Endothelial cell (in vitro differentiated cells): ENCODE data around the gene RASSF4. TPM values are rescaled to one million over a fixed set of nuclear protein-coding genes. Genes with fewer than 3 reads are reported as not detected.

Experiments used
- DNase-seq: peaks from one replicate; pipeline ENCODE4 v3.0.0; 2021; ENCODE audit warnings: low spot score
- H3K27ac Mint-ChIP-seq: one replicate; pipeline ENCODE4 v1.8.0; 2021; ENCODE audit warnings: mixed read lengths, inconsistent platforms; ENCODE audit not compliant: unreplicated experiment
- H3K27me3 Mint-ChIP-seq: one replicate; pipeline ENCODE4 v1.8.0; 2021; ENCODE audit warnings: mild to moderate bottlenecking, moderate library complexity, mixed read lengths, inconsistent platforms; ENCODE audit not compliant: unreplicated experiment
- H3K36me3 Mint-ChIP-seq: one replicate; pipeline ENCODE4 v1.8.0; 2021; ENCODE audit warnings: mild to moderate bottlenecking, low read depth, mixed read lengths, inconsistent platforms; ENCODE audit not compliant: unreplicated experiment
- H3K4me1 Mint-ChIP-seq: one replicate; pipeline ENCODE4 v1.8.0; 2021; ENCODE audit warnings: mild to moderate bottlenecking, mixed read lengths, inconsistent platforms; ENCODE audit not compliant: unreplicated experiment
- H3K4me3 Mint-ChIP-seq: one replicate; pipeline ENCODE4 v1.8.0; 2021; ENCODE audit warnings: mild to moderate bottlenecking, mixed read lengths, inconsistent platforms; ENCODE audit not compliant: unreplicated experiment
- H3K9me3 Mint-ChIP-seq: one replicate; pipeline ENCODE4 v1.8.0; 2021; ENCODE audit warnings: mixed read lengths, inconsistent platforms; ENCODE audit not compliant: unreplicated experiment
- CTCF ChIP-seq: fragments of 200-600 bp; sonication (generic); IDR thresholded peaks from one replicate; pipeline ENCODE4 v1.5.0; 2021; ENCODE audit warnings: antibody characterized with exemption; ENCODE audit not compliant: unreplicated experiment
- total RNA-seq: library from RNA; stranded (reverse); fragmentation: NEBNext Ultra II Directional; extraction: Animal tissue kit (Norgen Biotek cat#: 25700); gene quantifications from one replicate; pipeline ENCODE4 v1.2.1, GENCODE V29; 2021; ENCODE audit not compliant: unreplicated experiment

RASSF4 gene
- total RNA-seq, 1 donor from 2014 or later = 9.6 TPM

GRCh38 chr10:44981172-44982113 lies 21.8 kb downstream of the RASSF4 start:
- Mint-ChIP-seq H3K27ac (peak overlapping the region; percentile 74), H3K36me3 (no peaks in the 10 kb centered on the region), H3K9me3 (no peaks in the 10 kb centered on the region), H3K4me1 (peaks cover 57% of the 10 kb centered on the region), H3K27me3 (peaks cover 19% of the 10 kb centered on the region), H3K4me3 (no peak overlapping the region)
- TF ChIP-seq CTCF = no peak
- DNase-seq = no peak

GRCh38 chr10:44982114-44982460 lies 22.5 kb downstream of the RASSF4 start:
- Mint-ChIP-seq H3K27me3 (peaks cover 17% of the 10 kb centered on the region), H3K9me3 (no peaks in the 10 kb centered on the region), H3K27ac (no peak overlapping the region), H3K36me3 (no peaks in the 10 kb centered on the region), H3K4me1 (peaks cover 53% of the 10 kb centered on the region), H3K4me3 (no peak overlapping the region)
- no peak for DNase-seq
- no peak for TF ChIP-seq CTCF

- H3K36me3 Mint-ChIP-seq = no peaks in the 10 kb centered on the region
- peaks cover 51% of the 10 kb centered on the region for H3K4me1 Mint-ChIP-seq
- no peaks in the 10 kb centered on the region for H3K9me3 Mint-ChIP-seq
- no peak overlapping the region for H3K27ac Mint-ChIP-seq
- H3K4me3 Mint-ChIP-seq = no peak overlapping the region
- no peak for DNase-seq
- peaks cover 16% of the 10 kb centered on the region for H3K27me3 Mint-ChIP-seq
- no peak for TF ChIP-seq CTCF
These were observed 22.9 kb downstream of the RASSF4 start for GRCh38 chr10:44982496-44982895.

GRCh38 chr10:44983066-44983894 lies 23.7 kb downstream of the RASSF4 start:
- Mint-ChIP-seq H3K4me1 (peaks cover 51% of the 10 kb centered on the region), H3K27me3 (peaks cover 16% of the 10 kb centered on the region), H3K36me3 (no peaks in the 10 kb centered on the region), H3K4me3 (no peak overlapping the region), H3K27ac (no peak overlapping the region), H3K9me3 (no peaks in the 10 kb centered on the region)
- TF ChIP-seq CTCF = no peak
- no peak for DNase-seq
